Measurements from ENCODE around the gene PI4KA. TPM values are rescaled to one million over a fixed set of nuclear protein-coding genes. Genes with fewer than 3 reads are reported as not detected.
"Not testable (repeated sequence)": the region's sequence is repeated elsewhere in the genome, so short reads cannot be mapped to it uniquely, and the experiment has no call there.

Gene PI4KA
- total and polyA plus RNA-seq, 2 donors from 2014 or later, result 37.3 to 92.8 TPM

GRCh38 chr22:20834206-20834605 lies 24.4 kb downstream of the PI4KA start:
- Histone ChIP-seq H3K4me1 (ENCODE audit: control insufficient read depth in 2 of 3, insufficient read depth in 2 of 3, low read depth in 1 of 3, low read length in 3 of 3) (no peaks in the 10 kb centered on the region), H3K27ac (ENCODE audit: low read depth in 2 of 2, low read length in 2 of 2) (no peak overlapping the region), H3K36me3 (ENCODE audit: control insufficient read depth in 2 of 3, insufficient read depth in 3 of 3, low read length in 3 of 3) (peaks cover 6 to 20% (median 15%) of the 10 kb centered on the region in 3 donors), H3K9me3 (ENCODE audit: control insufficient read depth in 2 of 3, insufficient read depth in 1 of 3, low read length in 3 of 3) (no peaks in the 10 kb centered on the region), H3K4me3 (ENCODE audit: low read length in 3 of 3) (no peak overlapping the region), H3K9ac (ENCODE audit: low read length in 3 of 3) (no peak overlapping the region), H3K27me3 (ENCODE audit: control insufficient read depth, insufficient read depth, low read length) (no peaks in the 10 kb centered on the region)
- no peak for DNase-seq
- FAIRE-seq, result no peak
- TF ChIP-seq, protein P1, sequence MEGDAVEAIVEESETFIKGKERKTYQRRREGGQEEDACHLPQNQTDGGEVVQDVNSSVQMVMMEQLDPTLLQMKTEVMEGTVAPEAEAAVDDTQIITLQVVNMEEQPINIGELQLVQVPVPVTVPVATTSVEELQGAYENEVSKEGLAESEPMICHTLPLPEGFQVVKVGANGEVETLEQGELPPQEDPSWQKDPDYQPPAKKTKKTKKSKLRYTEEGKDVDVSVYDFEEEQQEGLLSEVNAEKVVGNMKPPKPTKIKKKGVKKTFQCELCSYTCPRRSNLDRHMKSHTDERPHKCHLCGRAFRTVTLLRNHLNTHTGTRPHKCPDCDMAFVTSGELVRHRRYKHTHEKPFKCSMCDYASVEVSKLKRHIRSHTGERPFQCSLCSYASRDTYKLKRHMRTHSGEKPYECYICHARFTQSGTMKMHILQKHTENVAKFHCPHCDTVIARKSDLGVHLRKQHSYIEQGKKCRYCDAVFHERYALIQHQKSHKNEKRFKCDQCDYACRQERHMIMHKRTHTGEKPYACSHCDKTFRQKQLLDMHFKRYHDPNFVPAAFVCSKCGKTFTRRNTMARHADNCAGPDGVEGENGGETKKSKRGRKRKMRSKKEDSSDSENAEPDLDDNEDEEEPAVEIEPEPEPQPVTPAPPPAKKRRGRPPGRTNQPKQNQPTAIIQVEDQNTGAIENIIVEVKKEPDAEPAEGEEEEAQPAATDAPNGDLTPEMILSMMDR (IDR thresholded peaks at IDR 0.05; ENCODE audit: borderline replicate concordance, extremely low read depth, insufficient read depth), result no peak
- intact Hi-C loops (cut with DNase I), result no loop called here

DNA sequence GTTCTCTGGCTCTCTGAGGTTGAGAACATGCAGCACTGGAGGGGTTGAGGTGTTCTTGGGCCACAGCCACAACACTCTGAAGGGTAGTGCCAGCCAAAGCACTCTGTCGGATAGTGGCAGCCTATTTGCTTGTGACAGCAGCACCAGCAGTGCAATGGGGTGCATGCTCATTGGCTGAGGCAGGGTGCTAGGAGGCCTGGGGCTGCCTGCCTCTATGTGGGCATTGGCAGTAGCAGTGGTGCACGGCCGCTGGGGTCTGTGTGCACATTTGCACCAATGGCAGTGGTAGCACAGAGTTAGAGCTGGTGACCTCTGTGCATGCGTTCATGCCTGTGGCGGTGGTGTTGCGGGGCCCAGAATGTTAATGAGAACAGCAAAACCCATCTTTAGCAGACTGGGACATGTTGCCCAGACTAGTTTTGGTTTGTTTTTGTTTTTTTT lies 25.4 kb downstream of the PI4KA start:
- TF ChIP-seq, protein P1 (IDR thresholded peaks at IDR 0.05; ENCODE audit: borderline replicate concordance, extremely low read depth, insufficient read depth), result no peak
- Histone ChIP-seq H3K9me3 (ENCODE audit: control insufficient read depth in 2 of 3, insufficient read depth in 1 of 3, low read length in 3 of 3) (no peaks in the 10 kb centered on the region), H3K4me3 (ENCODE audit: low read length in 3 of 3) (no peak overlapping the region), H3K4me1 (ENCODE audit: control insufficient read depth in 2 of 3, insufficient read depth in 2 of 3, low read depth in 1 of 3, low read length in 3 of 3) (no peaks in the 10 kb centered on the region), H3K27ac (ENCODE audit: low read depth in 2 of 2, low read length in 2 of 2) (no peak overlapping the region), H3K27me3 (ENCODE audit: control insufficient read depth, insufficient read depth, low read length) (no peaks in the 10 kb centered on the region), H3K36me3 (ENCODE audit: control insufficient read depth in 2 of 3, insufficient read depth in 3 of 3, low read length in 3 of 3) (peaks cover 6 to 23% (median 15%) of the 10 kb centered on the region in 3 donors), H3K9ac (ENCODE audit: low read length in 3 of 3) (no peak overlapping the region)
- intact Hi-C loops (cut with DNase I), result no loop called here
- DNase-seq (no peak), FAIRE-seq (no peak)

- Histone ChIP-seq H3K9ac (ENCODE audit: low read length in 3 of 3) (no peak overlapping the region), H3K27ac (ENCODE audit: low read depth in 2 of 2, low read length in 2 of 2) (no peak overlapping the region), H3K36me3 (ENCODE audit: control insufficient read depth in 2 of 3, insufficient read depth in 3 of 3, low read length in 3 of 3) (peaks cover 6 to 23% (median 15%) of the 10 kb centered on the region in 3 donors), H3K9me3 (ENCODE audit: control insufficient read depth in 2 of 3, insufficient read depth in 1 of 3, low read length in 3 of 3) (no peaks in the 10 kb centered on the region), H3K27me3 (ENCODE audit: control insufficient read depth, insufficient read depth, low read length) (no peaks in the 10 kb centered on the region), H3K4me1 (ENCODE audit: control insufficient read depth in 2 of 3, insufficient read depth in 2 of 3, low read depth in 1 of 3, low read length in 3 of 3) (no peaks in the 10 kb centered on the region), H3K4me3 (ENCODE audit: low read length in 3 of 3) (no peak overlapping the region)
- TF ChIP-seq, protein P1 (IDR thresholded peaks at IDR 0.05; ENCODE audit: borderline replicate concordance, extremely low read depth, insufficient read depth), result no peak
- intact Hi-C loops (cut with DNase I), result no loop called here
- DNase-seq, result no peak
- FAIRE-seq, result no peak
These were observed 29.0 kb downstream of the PI4KA start for GRCh38 chr22:20829491-20830134.

DNA sequence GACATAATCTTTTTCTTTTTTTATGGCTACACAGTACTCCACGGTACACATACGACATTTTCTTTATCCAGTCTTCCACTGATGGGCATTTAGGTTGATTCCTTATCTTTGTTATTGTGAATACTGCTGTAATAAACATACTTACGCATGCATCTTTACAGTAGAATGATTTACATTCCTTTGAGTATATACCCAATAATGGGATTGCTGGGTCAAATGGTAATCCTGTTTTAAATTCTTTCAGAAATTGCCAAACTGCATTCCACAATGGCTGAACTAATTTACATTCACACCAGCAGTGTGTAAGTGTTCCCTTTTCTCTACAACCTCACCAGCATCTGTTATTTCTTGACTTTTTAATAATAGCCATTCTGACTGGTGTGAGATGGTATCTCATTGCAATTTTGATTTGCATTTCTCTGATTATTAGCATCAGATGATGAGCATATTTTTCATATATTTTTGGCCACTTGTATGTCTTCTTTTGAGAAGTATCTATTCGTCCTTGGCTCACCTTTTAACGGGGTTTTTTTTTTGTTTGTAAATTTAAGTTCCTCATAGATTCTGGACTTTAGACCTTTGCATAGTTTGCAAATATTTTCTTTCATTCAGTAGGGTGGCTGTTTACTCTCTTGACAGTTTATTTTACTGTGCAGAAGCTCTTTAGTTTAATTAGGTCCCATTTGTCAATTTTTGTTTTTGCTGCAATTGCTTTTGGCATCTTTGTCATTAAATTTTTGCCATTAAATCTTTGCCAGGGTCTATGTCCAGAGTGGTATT lies 32.0 kb downstream of the PI4KA start:
- intact Hi-C loops (cut with DNase I); H3K4me3 ChIP-seq (ENCODE audit: low read length in 3 of 3); H3K9ac ChIP-seq (ENCODE audit: low read length in 3 of 3); DNase-seq; FAIRE-seq; H3K9me3 ChIP-seq (ENCODE audit: control insufficient read depth in 2 of 3, insufficient read depth in 1 of 3, low read length in 3 of 3); H3K27me3 ChIP-seq (ENCODE audit: control insufficient read depth, insufficient read depth, low read length); H3K27ac ChIP-seq (ENCODE audit: low read depth in 2 of 2, low read length in 2 of 2); H3K4me1 ChIP-seq (ENCODE audit: control insufficient read depth in 2 of 3, insufficient read depth in 2 of 3, low read depth in 1 of 3, low read length in 3 of 3): not testable (repeated sequence)
- peaks cover 4 to 26% (median 10%) of the 10 kb centered on the region in 3 donors for H3K36me3 ChIP-seq (ENCODE audit: control insufficient read depth in 2 of 3, insufficient read depth in 3 of 3, low read length in 3 of 3)
